ENCODE results near the gene ARCN1.

The ARCN1 gene

DNA sequence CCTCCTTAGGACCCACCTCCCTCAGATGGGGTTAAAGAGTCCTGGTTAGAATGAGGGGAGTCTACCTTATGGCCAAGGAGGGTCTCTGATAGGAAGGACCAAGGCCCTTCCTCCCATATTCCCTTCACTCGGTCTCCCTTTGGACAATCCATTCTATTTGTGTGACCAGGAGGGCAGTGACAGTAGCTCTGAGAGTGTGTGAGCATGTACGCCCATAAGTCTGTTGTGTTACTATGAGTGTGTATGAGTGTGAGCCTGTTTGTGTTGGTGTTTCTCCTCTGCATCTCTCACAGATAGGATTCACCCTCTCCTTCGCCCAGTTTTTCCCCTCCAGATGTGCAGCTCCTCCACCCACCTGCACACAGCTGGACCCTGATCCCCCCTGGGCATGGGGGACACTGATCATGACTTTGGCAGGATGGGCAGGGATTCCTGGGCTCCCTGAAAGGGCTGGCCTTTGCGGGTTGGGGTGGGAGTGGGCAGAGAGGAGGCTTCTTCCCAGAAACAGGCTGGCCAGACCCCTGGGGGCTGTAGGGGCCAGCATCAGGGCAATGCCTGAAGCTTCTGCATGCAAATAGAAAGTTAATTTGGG, 49.7 kb downstream of the ARCN1 start:
- DNase-seq: no peak

DNA sequence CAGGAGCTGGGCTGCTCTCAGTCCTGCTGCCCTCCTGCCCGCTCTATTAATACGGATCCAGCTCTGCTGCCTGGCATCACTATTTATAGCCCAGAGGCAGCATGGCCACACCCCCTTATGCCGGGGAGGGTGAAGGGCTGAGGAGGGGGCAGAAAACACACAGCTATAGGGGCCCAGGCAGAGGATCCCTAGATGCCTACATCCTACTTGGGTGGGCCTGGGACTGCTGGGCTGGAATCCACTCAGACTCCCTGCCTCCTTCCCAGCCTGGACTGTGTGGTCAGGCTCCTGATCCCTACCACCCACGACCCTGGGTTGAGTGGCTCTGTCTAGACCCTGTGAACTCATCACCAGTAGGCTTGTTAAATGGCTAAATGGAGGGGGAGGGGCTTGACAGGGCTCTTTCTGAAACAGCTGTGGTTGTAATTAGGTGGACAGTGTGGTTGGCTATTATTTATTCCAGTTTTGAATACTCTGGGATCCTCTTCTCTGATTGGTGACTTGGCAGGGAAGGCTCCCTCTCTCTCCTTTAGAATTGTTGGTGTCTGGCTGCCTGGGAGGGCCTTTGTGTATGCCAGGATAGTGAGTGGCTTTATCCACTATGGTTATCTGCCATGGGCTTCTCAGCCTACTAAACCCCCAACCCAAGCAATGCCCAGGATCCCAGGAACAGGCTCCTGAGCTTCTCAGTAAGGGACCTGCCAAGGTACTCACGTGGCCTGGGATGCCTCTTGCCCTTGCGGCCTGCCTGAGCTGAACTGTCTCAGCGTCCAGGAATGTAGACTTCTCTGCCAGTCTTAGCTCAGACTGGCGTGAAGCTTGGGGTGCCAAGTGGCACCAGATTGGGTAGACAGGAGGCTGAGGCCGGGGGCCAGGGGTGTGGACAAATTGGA, 50.4 kb downstream of the ARCN1 start:
- DNase-seq: no peak

DNA sequence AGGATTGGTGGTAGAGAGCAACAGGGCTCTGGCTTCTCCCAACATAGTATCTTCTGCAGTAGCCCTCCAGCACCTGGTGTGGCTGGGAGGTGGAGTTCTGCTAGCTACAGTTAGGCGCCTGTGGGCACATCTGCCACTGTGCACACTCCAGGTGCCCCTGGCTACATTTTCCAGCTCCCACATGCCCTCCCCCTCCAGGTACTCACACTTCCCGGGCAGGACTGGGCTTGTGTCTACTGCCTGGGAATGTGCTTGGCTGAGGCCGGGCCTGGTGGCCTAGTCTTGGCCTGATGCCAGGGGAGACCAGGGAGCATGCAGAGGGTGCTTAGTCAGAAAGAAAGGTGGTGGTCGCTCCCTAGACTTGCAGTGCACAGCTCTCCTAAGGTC, 51.1 kb downstream of the ARCN1 start:
- no peak for DNase-seq

DNA sequence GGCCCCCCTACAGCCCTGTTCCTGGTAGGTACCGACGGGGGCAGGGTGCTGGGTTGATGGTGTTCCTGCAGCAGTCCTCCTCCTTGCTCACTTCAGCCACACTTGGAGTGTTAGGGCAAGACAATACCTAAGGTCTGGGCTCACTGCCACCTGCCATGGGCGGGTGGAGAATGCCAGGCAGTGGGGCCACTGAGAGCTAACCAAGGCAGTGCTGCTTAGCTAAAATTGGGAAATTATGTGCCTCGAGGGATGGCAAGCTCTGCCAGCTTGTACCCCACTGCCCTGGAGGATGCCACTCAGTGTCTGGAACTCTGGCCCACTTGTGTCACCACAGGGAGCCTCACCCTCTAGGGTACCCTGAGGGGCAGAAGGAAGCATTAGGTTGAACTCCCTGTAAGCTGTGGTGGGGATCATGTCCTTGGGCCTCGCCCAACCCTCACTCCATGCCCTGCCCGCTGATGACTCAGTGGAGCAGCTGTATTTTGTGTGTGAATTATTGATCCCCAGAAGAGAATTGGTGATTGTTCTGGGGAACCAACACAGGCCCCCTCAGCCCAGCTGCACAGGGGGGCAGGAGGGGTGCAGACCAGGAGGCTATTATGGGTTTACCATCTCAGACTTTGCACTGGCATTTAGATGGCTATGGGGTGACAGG, 53.0 kb downstream of the ARCN1 start:
- no peak for DNase-seq

DNA sequence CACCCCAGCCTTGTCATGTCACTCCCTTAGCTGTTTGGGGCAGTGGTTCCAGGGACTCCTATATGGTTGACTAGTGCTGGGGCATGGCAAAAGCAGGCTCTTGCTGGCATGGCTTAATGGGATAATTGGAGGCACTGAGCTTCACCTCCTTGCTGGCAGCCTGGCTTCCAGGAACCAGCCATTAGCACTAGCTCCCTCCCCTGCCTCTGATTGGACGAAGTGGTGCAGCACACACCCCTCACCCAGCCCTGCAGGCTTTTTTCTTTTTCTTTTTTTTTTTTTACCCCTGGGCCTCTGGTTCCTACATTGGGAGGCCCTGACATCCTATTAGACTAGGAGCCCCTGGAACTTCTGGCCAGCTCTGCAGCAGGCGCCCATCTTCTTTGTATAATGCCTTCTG, 53.8 kb downstream of the ARCN1 start:
- no peak for DNase-seq

GRCh38 chr11:118627566-118627965, 55.4 kb downstream of the ARCN1 start:
- no peak for DNase-seq

DNA sequence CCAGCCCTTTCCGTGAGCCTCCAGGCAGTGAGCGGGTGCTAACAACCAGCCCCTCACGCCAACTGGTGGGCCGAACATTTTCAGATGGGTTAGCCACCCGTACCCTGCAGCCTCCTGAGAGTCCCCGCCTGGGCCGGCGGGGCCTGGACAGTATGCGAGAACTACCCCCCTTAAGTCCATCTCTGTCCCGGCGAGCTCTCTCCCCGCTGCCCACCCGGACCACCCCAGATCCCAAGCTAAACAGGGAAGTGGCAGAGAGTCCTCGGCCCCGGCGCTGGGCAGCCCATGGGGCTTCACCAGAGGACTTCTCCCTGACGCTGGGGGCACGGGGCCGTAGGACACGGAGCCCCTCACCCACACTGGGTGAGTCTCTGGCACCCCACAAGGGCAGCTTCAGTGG, 55.8 kb downstream of the ARCN1 start:
- DNase-seq: no peak

DNA sequence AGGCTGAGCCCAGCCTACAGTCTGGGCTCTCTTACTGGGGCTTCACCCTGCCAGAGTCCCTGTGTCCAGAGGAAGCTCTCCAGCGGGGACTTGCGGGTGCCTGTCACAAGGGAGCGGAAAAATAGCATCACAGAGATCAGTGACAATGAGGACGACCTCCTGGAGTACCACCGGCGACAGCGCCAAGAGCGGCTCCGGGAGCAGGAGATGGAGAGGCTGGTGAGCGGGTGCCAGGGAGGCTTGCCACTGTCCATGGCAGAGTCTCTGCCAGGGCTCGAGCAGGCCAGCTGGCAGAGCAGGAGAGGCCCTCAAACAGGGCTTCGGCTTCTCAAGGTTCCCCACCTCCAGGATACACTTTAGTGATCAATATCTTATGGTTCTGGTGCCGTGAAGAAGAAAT, 56.2 kb downstream of the ARCN1 start:
- no peak for DNase-seq

DNA sequence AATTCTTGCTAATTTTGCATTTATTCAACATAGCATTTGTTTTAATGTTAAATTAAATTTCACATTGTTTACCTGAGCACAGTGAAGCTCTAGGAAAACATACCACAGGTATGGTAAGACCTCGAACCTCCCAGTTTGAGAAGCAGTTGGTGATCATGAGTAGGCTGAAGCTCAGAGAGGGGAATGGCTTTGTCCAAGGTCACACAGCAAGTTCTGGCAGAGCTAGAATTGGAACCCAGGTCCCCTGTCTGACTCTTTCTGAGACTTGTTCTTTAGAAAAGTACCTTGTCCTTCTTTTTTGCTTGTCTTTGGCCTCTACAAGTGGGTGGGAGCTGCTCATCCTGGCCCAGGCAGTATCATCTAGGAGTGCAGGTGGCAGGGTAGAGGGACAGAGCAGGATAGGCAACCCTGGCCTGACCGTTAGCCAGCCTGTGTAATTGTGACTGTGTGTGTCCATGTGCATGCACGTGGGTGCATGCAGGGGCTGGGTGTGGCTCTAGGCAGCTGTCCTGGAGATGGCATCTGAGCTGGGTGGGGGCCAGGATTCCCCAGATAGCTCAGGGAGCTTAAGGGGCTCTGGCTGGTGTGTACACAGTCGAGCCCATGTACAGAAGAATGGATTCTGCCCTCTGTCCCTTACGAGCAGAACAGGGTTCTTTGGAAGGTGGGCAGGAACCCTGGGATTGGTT, 56.8 kb downstream of the ARCN1 start:
- DNase-seq: no peak

- no peak for DNase-seq
These were observed 57.8 kb downstream of the ARCN1 start for GRCh38 chr11:118629761-118630661.

DNA sequence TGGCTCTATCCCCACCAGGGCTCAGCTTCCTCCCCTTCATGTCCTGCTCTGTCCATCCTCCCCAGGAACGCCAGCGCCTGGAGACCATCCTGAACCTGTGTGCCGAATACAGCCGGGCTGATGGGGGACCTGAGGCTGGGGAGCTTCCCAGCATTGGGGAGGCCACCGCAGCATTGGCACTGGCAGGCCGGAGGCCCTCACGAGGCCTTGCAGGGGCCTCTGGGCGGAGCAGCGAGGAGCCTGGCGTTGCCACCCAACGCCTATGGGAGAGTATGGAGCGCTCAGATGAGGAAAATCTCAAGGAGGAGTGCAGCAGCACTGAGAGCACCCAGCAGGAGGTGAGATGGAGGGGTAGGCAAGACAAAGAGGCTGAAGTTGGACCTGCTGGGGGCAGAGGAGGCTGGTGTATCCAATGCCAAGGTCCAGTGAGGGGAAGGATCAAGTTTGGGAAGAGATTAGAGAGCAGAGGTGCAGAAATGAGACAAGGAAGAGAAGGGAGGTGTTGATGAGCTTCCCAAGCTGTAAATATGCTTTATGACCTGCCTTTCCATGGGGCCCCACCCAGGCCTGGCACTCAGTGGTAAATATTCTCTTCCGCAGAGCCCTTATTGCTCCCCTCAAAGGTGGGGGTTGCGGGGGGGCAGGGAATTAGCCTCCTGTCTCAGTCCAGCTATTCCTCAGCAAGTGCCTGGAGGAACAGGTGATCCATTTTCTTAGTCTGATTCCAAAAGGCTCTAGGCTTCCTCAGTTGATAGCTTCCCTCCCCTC, 59.1 kb downstream of the ARCN1 start:
- DNase-seq: no peak

- DNase-seq: no peak
These were observed 60.5 kb downstream of the ARCN1 start for GRCh38 chr11:118632577-118633318.

DNA sequence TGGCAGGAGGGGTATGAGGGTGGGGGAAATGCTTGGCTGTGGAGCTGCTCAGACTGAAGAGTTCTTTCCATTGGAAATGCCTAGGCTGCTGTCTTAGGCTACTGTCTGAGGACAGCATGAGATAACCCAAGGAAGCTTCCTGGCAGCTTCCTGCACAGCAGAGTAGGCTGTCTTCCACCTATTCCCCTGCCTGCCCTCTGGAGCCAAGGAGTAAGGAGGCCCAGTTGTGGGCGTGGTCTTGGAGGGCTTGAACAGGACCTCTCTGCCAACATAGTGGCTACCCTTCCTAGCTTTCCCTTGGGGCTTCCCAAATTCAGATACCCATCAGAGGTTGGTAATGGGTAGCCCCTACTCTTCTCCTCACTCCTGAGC, 61.1 kb downstream of the ARCN1 start:
- no peak for DNase-seq

GRCh38 chr11:118633979-118634378, 61.8 kb downstream of the ARCN1 start:
- DNase-seq: no peak

- DNase-seq: no peak
These were observed 62.4 kb downstream of the ARCN1 start for GRCh38 chr11:118634431-118635236.

- DNase-seq: no peak
These were observed 63.0 kb downstream of the ARCN1 start for GRCh38 chr11:118635237-118635591.

- no peak for DNase-seq
These were observed 63.4 kb downstream of the ARCN1 start for GRCh38 chr11:118635642-118636041.

DNA sequence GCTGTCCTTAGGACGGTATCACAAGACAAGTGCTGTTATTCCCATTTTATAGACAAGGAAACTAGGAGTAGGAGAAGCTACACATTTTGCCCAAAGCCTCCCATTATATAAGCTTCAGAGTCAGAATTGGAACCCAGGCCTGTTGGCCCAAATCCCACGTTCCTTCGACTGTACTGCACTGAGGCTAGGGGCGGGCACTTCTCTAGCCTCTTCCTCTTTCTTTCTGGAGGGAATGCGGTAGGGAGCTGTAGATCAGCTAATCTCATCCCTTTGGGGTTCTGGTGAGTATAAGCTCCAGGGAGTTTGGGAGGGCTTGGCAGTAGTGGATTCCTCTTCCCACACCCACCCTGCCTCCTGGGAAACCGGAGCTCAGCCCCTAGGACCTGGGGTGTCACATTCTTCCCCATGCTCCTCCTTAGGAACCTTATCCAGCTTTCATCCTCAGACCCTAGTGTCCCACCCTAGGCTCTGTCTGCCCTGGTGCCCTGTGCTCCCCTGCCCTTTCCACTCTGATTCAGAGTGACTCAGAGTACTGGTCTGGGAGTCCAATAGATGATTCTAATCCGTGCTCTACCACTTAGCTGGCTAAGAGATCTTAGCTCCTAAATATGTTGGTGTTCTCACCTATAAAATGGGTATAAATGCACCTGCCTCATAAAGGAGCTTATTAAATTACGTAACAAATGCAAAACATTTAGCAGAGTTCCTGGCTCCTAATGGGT, 64.5 kb downstream of the ARCN1 start:
- no peak for DNase-seq

- DNase-seq: no peak
These were observed 66.5 kb downstream of the ARCN1 start for GRCh38 chr11:118638726-118639125.
